CD14-positive monocyte (primary cell): ENCODE data around the gene DUSP28. TPM values are rescaled to one million over a fixed set of nuclear protein-coding genes. Genes with fewer than 3 reads are reported as not detected.
A peak's percentile ranks its signal among the peaks of the same experiment; 100 is the strongest.

Source experiments
- DNase-seq, 3 donors: peaks; one replicate each; pipeline ENCODE4 v3.0.0-alpha.2; 2011 to 2022
- H2AFZ ChIP-seq: 2 replicates; pipeline ENCODE4 v1.6.0; 2012; ENCODE audit warnings: mild to moderate bottlenecking, low read depth, low read length, inconsistent platforms; ENCODE audit not compliant: insufficient read depth, poor library complexity, severe bottlenecking
- H3K27ac ChIP-seq, 2 donors: 1 replicate in 1 of 2; 2 replicates in 1 of 2; pipeline ENCODE4 v1.5.1; 2012 to 2013; ENCODE audit warnings: low read length in 2 of 2, control low read depth in 1 of 2, inconsistent platforms in 1 of 2, low read depth in 1 of 2, mild to moderate bottlenecking in 1 of 2
- H3K27me3 ChIP-seq, 2 donors: one replicate each; pipeline versions ENCODE4 v1.6.0 to v1.6.1; 2011 to 2013; ENCODE audit warnings: low read length in 2 of 2; ENCODE audit not compliant: control insufficient read depth in 2 of 2, insufficient read depth in 2 of 2
- H3K36me3 ChIP-seq, 2 donors: replicated peaks in 1 of 2; 1 replicate in 1 of 2; 2 replicates in 1 of 2; pipeline versions ENCODE4 v1.5.1 to v1.6.1; 2012 to 2013; ENCODE audit warnings: low read length in 2 of 2, control low read depth in 1 of 2, inconsistent platforms in 1 of 2, mild to moderate bottlenecking in 1 of 2; ENCODE audit not compliant: insufficient read depth in 2 of 2, control insufficient read depth in 1 of 2
- H3K4me1 ChIP-seq, 2 donors: 1 replicate in 1 of 2; 2 replicates in 1 of 2; pipeline versions ENCODE4 v1.5.1 to v1.6.1; 2012 to 2013; ENCODE audit warnings: low read length in 2 of 2, control low read depth in 1 of 2, inconsistent platforms in 1 of 2, mild to moderate bottlenecking in 1 of 2, moderate library complexity in 1 of 2; ENCODE audit not compliant: insufficient read depth in 2 of 2, control insufficient read depth in 1 of 2
- H3K4me2 ChIP-seq: replicated peaks from 2 replicates; pipeline ENCODE3; 2012; ENCODE audit warnings: low read length, moderate library complexity, mild to moderate bottlenecking; ENCODE audit not compliant: poor library complexity, severe bottlenecking; ENCODE audit errors: extremely low read depth
- H3K4me3 ChIP-seq, 3 experiments: fragments of 200-600 bp in 1 of 3; sonication (generic) in 1 of 3; replicated peaks in 1 of 3; 1 replicate in 2 of 3; 2 replicates in 1 of 3; pipeline ENCODE4 v1.5.1; 2011 to 2013; ENCODE audit warnings: low read length in 3 of 3, mild to moderate bottlenecking in 3 of 3, control low read depth in 2 of 3, low read depth in 2 of 3, inconsistent platforms in 1 of 3, moderate library complexity in 1 of 3
- H3K79me2 ChIP-seq: 2 replicates; pipeline ENCODE4 v1.6.0; 2012; ENCODE audit warnings: mild to moderate bottlenecking, control low read depth, inconsistent platforms, low read length, moderate library complexity; ENCODE audit not compliant: insufficient read depth
- H3K9ac ChIP-seq: 2 replicates; pipeline ENCODE4 v1.6.0; 2017; ENCODE audit warnings: low read length, mild to moderate bottlenecking; ENCODE audit not compliant: insufficient read depth, poor library complexity, severe bottlenecking
- H3K9me3 ChIP-seq, 2 donors: replicated peaks in 1 of 2; 1 replicate in 1 of 2; 2 replicates in 1 of 2; pipeline versions ENCODE4 v1.5.1 to v1.6.1; 2012 to 2013; ENCODE audit warnings: low read length in 2 of 2, control low read depth in 1 of 2; ENCODE audit not compliant: control insufficient read depth in 1 of 2, insufficient read depth in 1 of 2
- H4K20me1 ChIP-seq: 2 replicates; pipeline ENCODE4 v1.6.0; 2012; ENCODE audit warnings: mild to moderate bottlenecking, low read length, control low read depth, moderate library complexity; ENCODE audit not compliant: insufficient read depth
- H3K27ac Mint-ChIP-seq, 7 donors: one replicate each; pipeline ENCODE4 v1.8.0; 2020; ENCODE audit warnings: mild to moderate bottlenecking in 7 of 7, mixed read lengths in 7 of 7, moderate library complexity in 6 of 7, inconsistent platforms in 2 of 7
- H3K27me3 Mint-ChIP-seq, 3 donors: one replicate each; pipeline ENCODE4 v1.8.0; 2021 to 2022; ENCODE audit warnings: low read depth in 3 of 3, mild to moderate bottlenecking in 3 of 3, mixed read lengths in 3 of 3, moderate library complexity in 3 of 3, inconsistent platforms in 1 of 3
- H3K36me3 Mint-ChIP-seq, 2 donors: one replicate each; pipeline ENCODE4 v1.8.0; 2020; ENCODE audit warnings: mixed read lengths in 2 of 2, inconsistent platforms in 1 of 2, mild to moderate bottlenecking in 1 of 2
- H3K4me1 Mint-ChIP-seq: one replicate; pipeline ENCODE4 v1.8.0; 2020; ENCODE audit warnings: mild to moderate bottlenecking, mixed read lengths
- H3K4me3 Mint-ChIP-seq, 2 donors: one replicate each; pipeline ENCODE4 v1.8.0; 2020; ENCODE audit warnings: mild to moderate bottlenecking in 2 of 2, mixed read lengths in 2 of 2, moderate library complexity in 1 of 2
- H3K9me3 Mint-ChIP-seq, 7 donors: one replicate each; pipeline ENCODE4 v1.8.0; 2020 to 2022; ENCODE audit warnings: mixed read lengths in 7 of 7, mild to moderate bottlenecking in 6 of 7, moderate library complexity in 6 of 7, inconsistent platforms in 2 of 7
- CTCF ChIP-seq: fragments of 200-600 bp; IDR thresholded peaks from one replicate; pipeline ENCODE4 v1.8.0; 2022; ENCODE audit warnings: antibody characterized with exemption, mild to moderate bottlenecking
- WGBS: methylation state at CpG from one replicate; pipeline ENCODE4 v1.1.5; 2013; ENCODE audit warnings: missing lambda C conversion rate; ENCODE audit not compliant: insufficient coverage; 5-methylcytosine and 5-hydroxymethylcytosine counted together
- intact Hi-C, 2 donors: fragments of 100-400 bp; cut with micrococcal nuclease; formaldehyde crosslinking; loops; one replicate each; pipeline versions ENCODE4 v1.15.0 to v1.15.1; 2023
- polyA plus RNA-seq, 3 donors: library from polyadenylated mRNA; depleted of rRNA in 1 of 3; unstranded in 2 of 3; stranded (reverse) in 1 of 3; fragments of 300-500 nt in 2 of 3; fragments of >200 nt in 1 of 3; fragmentation: Illumina TruSeq in 2 of 3; gene quantifications; 1 replicate in 2 of 3; 2 replicates in 1 of 3; pipeline ENCODE4 v1.2.3, GENCODE V29; 2012 to 2021

DUSP28 gene
- polyA plus RNA-seq, 3 donors, result 10.8 to 17.7 (median 17.1) TPM

DNA sequence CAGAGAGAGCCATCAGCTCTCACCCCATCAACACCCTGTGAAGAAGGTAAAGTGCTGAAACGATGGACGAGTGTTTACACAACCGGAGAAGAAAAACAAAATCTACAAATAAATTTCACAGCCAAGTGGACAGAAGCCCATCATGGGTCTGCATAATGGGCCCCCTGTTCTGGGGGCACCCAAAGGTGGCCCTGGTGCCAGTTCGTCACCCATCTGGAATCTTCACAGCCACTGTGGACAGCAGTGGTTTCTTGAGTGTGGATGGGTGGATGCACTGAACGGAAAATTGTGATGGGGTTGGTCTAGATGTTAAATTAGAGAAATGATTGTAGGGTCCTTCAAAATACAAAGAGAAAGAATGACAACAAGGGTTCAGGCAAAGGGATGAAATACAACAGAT, 41.2 kb upstream of the DUSP28 start:
- intact Hi-C loops, result loop anchor here (5.0 to 10.0 kb wide), 4 partner anchors 38 to 316 kb away; partner anchors contain the start of genes ANKMY1 (in 1 of the 2) and CAPN10 (in 1 of the 2)
- H3K27ac ChIP-seq, result no peak overlapping the region
- no peak overlapping the region for H2AFZ ChIP-seq
- no peaks in the 10 kb centered on the region for H3K79me2 ChIP-seq
- peaks cover 0 to 8% of the 10 kb centered on the region in 2 donors for H3K27me3 ChIP-seq
- peaks cover 4% of the 10 kb centered on the region for H4K20me1 ChIP-seq
- H3K9me3 ChIP-seq, result peaks cover 25 to 33% of the 10 kb centered on the region in 2 donors
- peaks cover 8 to 9% of the 10 kb centered on the region in 2 donors for H3K4me1 ChIP-seq
- peaks cover 15% of the 10 kb centered on the region for H3K4me1 Mint-ChIP-seq
- H3K36me3 ChIP-seq, result peaks cover 12 to 24% of the 10 kb centered on the region in 2 donors
- H3K27ac Mint-ChIP-seq, result peak overlapping the region in 1 of 7 donors; percentile 71
- H3K4me2 ChIP-seq, result no peak overlapping the region
- H3K36me3 Mint-ChIP-seq, result peaks cover 39 to 46% of the 10 kb centered on the region in 2 donors
- DNase-seq, result no peak
- no peak overlapping the region for H3K4me3 Mint-ChIP-seq
- 100% methylated on average over 2 of the region's 5 CpGs for WGBS
- no peak for TF ChIP-seq CTCF
- peaks cover 14 to 29% (median 16%) of the 10 kb centered on the region in 3 donors for H3K27me3 Mint-ChIP-seq
- no peak overlapping the region for H3K4me3 ChIP-seq
- peaks cover 16 to 32% (median 28%) of the 10 kb centered on the region in 7 donors for H3K9me3 Mint-ChIP-seq
- no peak overlapping the region for H3K9ac ChIP-seq

DNA sequence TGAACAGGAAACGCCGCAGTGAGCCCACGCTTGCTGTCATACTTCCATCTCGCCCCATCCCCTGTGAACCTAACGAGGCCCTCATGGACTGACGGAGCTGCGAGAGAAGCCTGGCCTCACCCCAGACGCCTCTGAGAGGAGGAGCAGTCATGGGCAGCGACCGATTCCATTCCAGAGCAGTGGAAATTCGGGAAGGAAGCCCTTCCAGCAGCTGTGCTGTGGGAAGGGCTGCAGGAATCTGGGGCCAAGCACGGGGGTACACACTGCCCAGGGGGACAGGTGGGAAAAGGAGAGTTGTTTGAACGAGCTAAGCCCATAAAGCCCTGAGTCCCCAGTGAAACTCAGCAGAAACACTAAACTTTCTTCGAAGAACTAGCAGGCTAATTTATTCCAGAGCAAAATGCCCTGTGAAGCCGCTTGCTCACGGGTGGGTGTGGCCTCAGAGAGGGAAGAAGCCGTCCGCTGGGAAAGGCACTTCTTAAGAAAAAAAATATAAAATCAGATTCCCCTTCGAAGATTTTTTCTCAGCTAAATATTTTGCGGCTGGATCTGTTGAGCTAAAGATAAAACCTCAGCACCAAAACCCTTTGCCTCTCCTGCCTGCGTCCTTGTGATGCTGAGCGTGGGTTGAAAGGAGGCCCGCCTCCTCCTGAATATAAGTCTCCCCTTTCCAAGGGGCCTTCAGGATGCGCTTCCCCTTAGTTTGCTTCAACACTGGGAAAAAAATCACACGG, 40.6 kb upstream of the DUSP28 start:
- H3K27me3 Mint-ChIP-seq, result peaks cover 14 to 32% (median 16%) of the 10 kb centered on the region in 3 donors
- H3K4me3 ChIP-seq, result no peak overlapping the region
- H3K27ac ChIP-seq, result no peak overlapping the region
- H3K36me3 ChIP-seq, result peaks cover 17 to 30% of the 10 kb centered on the region in 2 donors
- H2AFZ ChIP-seq, result no peak overlapping the region
- no peak overlapping the region for H3K9ac ChIP-seq
- TF ChIP-seq CTCF, result no peak
- peaks cover 22 to 37% (median 34%) of the 10 kb centered on the region in 7 donors for H3K9me3 Mint-ChIP-seq
- peaks cover 10% of the 10 kb centered on the region for H3K4me1 Mint-ChIP-seq
- intact Hi-C loops, result loop anchor here (5.0 to 10.0 kb wide), 4 partner anchors 38 to 315 kb away; partner anchors contain the start of genes ANKMY1 (in 1 of the 2) and CAPN10 (in 1 of the 2)
- peak overlapping the region in 1 of 7 donors; percentile 65 for H3K27ac Mint-ChIP-seq
- H3K79me2 ChIP-seq, result no peaks in the 10 kb centered on the region
- peaks cover 44 to 52% of the 10 kb centered on the region in 2 donors for H3K36me3 Mint-ChIP-seq
- H3K9me3 ChIP-seq, result peaks cover 31 to 39% of the 10 kb centered on the region in 2 donors
- H3K27me3 ChIP-seq, result peaks cover 0 to 8% of the 10 kb centered on the region in 2 donors
- H4K20me1 ChIP-seq, result peaks cover 4% of the 10 kb centered on the region
- no peak overlapping the region for H3K4me2 ChIP-seq
- peaks cover 3 to 4% of the 10 kb centered on the region in 2 donors for H3K4me1 ChIP-seq
- peak overlapping the region in 1 of 2 donors; percentile 21 for H3K4me3 Mint-ChIP-seq
- 83% methylated on average over 15 of the region's 25 CpGs for WGBS
- DNase-seq, result no peak
